ENCODE results near the gene CDNF. TPM values are rescaled to one million over a fixed set of nuclear protein-coding genes. Genes with fewer than 3 reads are reported as not detected.

The CDNF gene
- 10 to 100 TPM in 1 of 2 donors, 1 to 10 TPM in 1; 1.3 to 15.3 TPM for total RNA-seq

DNA sequence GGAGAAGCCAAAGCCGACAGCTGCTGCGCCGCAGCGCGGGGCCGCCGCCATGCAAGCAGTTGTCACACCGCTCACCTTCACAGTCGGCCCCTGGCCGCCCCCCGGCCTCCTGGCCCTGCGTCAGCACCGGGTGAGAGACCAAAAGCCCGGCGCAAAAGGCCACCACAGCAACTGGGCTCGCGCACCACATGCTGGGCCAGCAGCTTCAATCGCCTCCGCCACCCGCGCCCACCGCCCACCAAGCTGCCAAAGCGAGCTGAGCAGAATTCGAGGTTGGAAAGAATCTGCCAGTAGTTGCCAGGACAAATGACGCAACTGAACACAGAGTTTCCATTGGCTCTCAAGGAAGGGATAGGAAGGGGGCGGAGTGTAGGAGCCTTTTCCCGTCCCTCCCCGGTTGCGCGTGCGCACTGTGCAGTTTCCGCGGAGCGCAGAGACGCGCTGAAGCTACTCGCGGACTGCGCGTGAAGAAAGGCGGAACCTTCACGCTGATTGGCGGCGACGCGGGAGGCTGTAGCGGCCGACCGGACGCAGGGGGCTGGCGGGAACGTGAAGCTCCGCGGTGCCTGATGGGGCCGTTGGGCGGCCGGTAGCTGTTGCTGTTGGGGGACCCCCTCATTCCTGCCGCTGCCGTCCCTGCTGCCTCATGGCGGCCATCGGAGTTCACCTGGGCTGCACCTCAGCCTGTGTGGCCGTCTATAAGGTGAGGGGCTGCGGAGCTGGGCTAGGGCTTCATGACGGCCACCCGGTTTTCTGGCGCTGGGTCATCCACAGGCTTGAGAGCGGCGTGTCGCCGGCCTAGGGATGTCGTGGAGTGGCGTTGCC lies at the start of gene CDNF, which contains the start of the genes HSPA14 and MSANTD7:
Gene CDNF, minus strand, starts transcription at position 281 of the 825 bp plus-strand sequence. Its CDS starts 91 bp downstream, at position 190.
Gene HSPA14, plus strand, starts transcription at position 550 of the 825 bp plus-strand sequence. Its CDS starts 97 bp downstream, at position 647.
Gene MSANTD7, plus strand, starts transcription at position 550 of the 825 bp plus-strand sequence. CDS start 3,979 bp downstream, outside the sequence.
- intact Hi-C loops (cut with DNase I) = no loop called here
- no peaks in the 10 kb centered on the region for H3K27me3 ChIP-seq
- TF ChIP-seq, protein P1, sequence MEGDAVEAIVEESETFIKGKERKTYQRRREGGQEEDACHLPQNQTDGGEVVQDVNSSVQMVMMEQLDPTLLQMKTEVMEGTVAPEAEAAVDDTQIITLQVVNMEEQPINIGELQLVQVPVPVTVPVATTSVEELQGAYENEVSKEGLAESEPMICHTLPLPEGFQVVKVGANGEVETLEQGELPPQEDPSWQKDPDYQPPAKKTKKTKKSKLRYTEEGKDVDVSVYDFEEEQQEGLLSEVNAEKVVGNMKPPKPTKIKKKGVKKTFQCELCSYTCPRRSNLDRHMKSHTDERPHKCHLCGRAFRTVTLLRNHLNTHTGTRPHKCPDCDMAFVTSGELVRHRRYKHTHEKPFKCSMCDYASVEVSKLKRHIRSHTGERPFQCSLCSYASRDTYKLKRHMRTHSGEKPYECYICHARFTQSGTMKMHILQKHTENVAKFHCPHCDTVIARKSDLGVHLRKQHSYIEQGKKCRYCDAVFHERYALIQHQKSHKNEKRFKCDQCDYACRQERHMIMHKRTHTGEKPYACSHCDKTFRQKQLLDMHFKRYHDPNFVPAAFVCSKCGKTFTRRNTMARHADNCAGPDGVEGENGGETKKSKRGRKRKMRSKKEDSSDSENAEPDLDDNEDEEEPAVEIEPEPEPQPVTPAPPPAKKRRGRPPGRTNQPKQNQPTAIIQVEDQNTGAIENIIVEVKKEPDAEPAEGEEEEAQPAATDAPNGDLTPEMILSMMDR (IDR thresholded peaks at IDR 0.05) = peak in 2 of 7 experiments; percentile 16 to 20
- TF ChIP-seq POLR2A (IDR thresholded peaks at IDR 0.05) = peak; percentile 93 to 98 (median 97)

DNA sequence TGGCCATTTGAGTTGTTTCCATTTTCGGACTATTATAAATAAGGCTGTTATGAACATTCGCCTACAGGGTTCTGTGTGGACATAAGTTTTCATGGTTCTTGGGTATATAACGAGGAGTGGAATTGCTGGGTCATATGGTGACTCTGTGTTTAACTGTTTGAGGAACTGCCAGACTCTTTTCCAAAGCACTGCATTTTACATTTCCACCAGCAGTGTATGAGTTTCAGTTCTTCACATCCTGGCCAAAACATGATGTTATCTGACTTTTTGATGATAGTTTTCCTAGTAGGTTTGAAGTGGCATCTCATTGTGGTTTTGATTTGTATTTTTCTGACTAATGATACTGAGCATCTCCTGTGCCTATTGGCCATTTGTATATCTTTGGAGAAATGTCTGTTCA lies 46.2 kb upstream of the CDNF start:
- H3K27ac ChIP-seq = no peak overlapping the region
- peaks cover 17% of the 10 kb centered on the region for H3K4me1 ChIP-seq
- TF ChIP-seq, protein P1 (IDR thresholded peaks at IDR 0.05) = no peak
- no peak for TF ChIP-seq POLR2A (IDR thresholded peaks at IDR 0.05)
- no peak overlapping the region for H3K4me3 ChIP-seq
- intact Hi-C loops (cut with DNase I) = no loop called here
- no peak for ATAC-seq
- no peaks in the 10 kb centered on the region for H3K9me3 ChIP-seq
- 93% methylated on average over 3 of the region's 3 CpGs for WGBS, 2 donors
- H3K27me3 ChIP-seq = no peaks in the 10 kb centered on the region
- no peak for DNase-seq
- no peaks in the 10 kb centered on the region for H3K36me3 ChIP-seq (replicated peaks in 1 of 2; ENCODE audit: insufficient read depth in 1 of 2, low read depth in 2 of 2)

More for the DNA sequence above, at the start of gene CDNF, which contains the start of the genes HSPA14 and MSANTD7:
- Histone ChIP-seq H3K4me1 (peaks cover 23% of the 10 kb centered on the region), H3K9me3 (no peaks in the 10 kb centered on the region), H3K27ac (peak within 1 kb of the TSS; percentile 93 to 97 (median 96)), H3K36me3 (replicated peaks in 1 of 2; ENCODE audit: insufficient read depth in 1 of 2, low read depth in 2 of 2) (peaks cover 0 to 8% of the 10 kb centered on the region in 2 donors), H3K4me3 (peak within 1 kb of the TSS; percentile 67 to 94)
- ATAC-seq = peak; percentile 98
- 0% methylated on average over 21 to 72 of the region's 72 CpGs for WGBS, 2 donors
- DNase-seq = peak; percentile 99 to 100 (median 100)

DNA sequence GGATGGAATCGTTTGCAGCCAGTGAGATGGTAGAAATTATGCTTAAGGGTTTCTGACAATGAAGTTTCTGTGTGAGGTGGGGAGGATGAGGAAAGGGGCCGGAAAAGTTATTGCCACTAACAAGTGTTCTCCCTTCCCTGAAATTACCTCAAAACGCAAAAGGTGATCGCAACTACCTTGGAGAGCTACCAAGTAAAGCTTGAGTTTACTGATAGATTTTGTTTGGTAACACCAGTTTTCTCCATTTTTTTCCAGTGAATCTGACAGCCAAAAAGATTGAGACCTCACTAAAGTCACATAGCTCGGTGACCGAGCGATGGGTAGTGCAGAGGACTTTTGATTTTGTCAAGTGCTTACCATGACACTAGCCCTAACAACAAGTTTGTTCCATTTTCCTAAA lies 42.4 kb upstream of the CDNF start:
- no peak for DNase-seq
- ATAC-seq = no peak
- Histone ChIP-seq H3K9me3 (no peaks in the 10 kb centered on the region), H3K27ac (no peak overlapping the region), H3K36me3 (replicated peaks in 1 of 2; ENCODE audit: insufficient read depth in 1 of 2, low read depth in 2 of 2) (no peaks in the 10 kb centered on the region), H3K27me3 (no peaks in the 10 kb centered on the region), H3K4me3 (no peak overlapping the region), H3K4me1 (peaks cover 37% of the 10 kb centered on the region)
- TF ChIP-seq, protein P1 (IDR thresholded peaks at IDR 0.05) = no peak
- TF ChIP-seq POLR2A (IDR thresholded peaks at IDR 0.05) = no peak
- 41 to 49% methylated on average over 7 of the region's 7 CpGs for WGBS, 2 donors
- intact Hi-C loops (cut with DNase I) = no loop called here

DNA sequence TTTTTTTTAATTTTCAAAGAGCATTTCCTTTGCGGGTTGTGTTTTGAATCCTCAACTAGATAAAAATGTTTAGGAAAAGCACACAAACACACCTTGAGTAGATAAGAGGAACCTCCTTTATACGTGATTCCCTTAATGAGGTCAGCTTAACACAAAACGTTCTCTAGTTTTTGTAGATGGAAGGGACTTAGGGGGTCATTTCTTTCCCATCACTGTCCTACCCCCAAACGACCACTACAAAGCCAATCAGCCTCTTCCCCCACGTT lies 42.0 kb upstream of the CDNF start:
- DNase-seq (no peak), ATAC-seq (no peak)
- Histone ChIP-seq H3K4me3 (peak overlapping the region in 1 of 2 donors; percentile 93), H3K4me1 (peaks cover 34% of the 10 kb centered on the region), H3K36me3 (replicated peaks in 1 of 2; ENCODE audit: insufficient read depth in 1 of 2, low read depth in 2 of 2) (no peaks in the 10 kb centered on the region), H3K27me3 (no peaks in the 10 kb centered on the region), H3K9me3 (no peaks in the 10 kb centered on the region), H3K27ac (no peak overlapping the region)
- WGBS, 2 donors = 1 to 2% methylated on average over 5 of the region's 5 CpGs
- intact Hi-C loops (cut with DNase I) = no loop called here
- TF ChIP-seq, protein P1 (IDR thresholded peaks at IDR 0.05) = no peak
- no peak for TF ChIP-seq POLR2A (IDR thresholded peaks at IDR 0.05)

All from body of pancreas (tissue), 4 donors.